Femur (tissue), 1 donor: ENCODE results near the gene PTPN21.
A peak's percentile ranks its signal among the peaks of the same experiment; 100 is the strongest.

ENCODE experiments used
- DNase-seq: peaks from one replicate; pipeline ENCODE4 v3.0.0-alpha.2; 2017

PTPN21 gene

GRCh38 chr14:88554457-88555286 lies at the start of gene PTPN21:
Gene PTPN21 (minus strand): TSS chr14:88555007. CDS start chr14:88550417, 4,590 bp downstream.
- peak; percentile 83 for DNase-seq

GRCh38 chr14:88604212-88604611 lies 49.4 kb upstream of the PTPN21 start:
- DNase-seq: no peak

- DNase-seq: no peak
Observed at GRCh38 chr14:88599761-88600439, 45.1 kb upstream of the PTPN21 start.

GRCh38 chr14:88599326-88599725 lies 44.5 kb upstream of the PTPN21 start:
- no peak for DNase-seq

GRCh38 chr14:88598097-88598675 lies 43.4 kb upstream of the PTPN21 start:
- no peak for DNase-seq

GRCh38 chr14:88597601-88598000 lies 42.8 kb upstream of the PTPN21 start:
- DNase-seq: no peak

- no peak for DNase-seq
Observed at GRCh38 chr14:88597038-88597437, 42.2 kb upstream of the PTPN21 start.

GRCh38 chr14:88592031-88592430 lies 37.2 kb upstream of the PTPN21 start:
- DNase-seq: no peak

- no peak for DNase-seq
Observed at GRCh38 chr14:88590173-88590572, 35.4 kb upstream of the PTPN21 start.

- DNase-seq: no peak
Observed at GRCh38 chr14:88588081-88588480, 33.3 kb upstream of the PTPN21 start.

- DNase-seq: no peak
Observed at GRCh38 chr14:88584451-88584850, 29.6 kb upstream of the PTPN21 start.

- DNase-seq: no peak
Observed at GRCh38 chr14:88576222-88576621, 21.4 kb upstream of the PTPN21 start.

- DNase-seq: no peak
Observed at GRCh38 chr14:88572117-88572516, 17.3 kb upstream of the PTPN21 start.

GRCh38 chr14:88568196-88568595 lies 13.4 kb upstream of the PTPN21 start:
- no peak for DNase-seq

- DNase-seq: no peak
Observed at GRCh38 chr14:88565427-88565826, 10.6 kb upstream of the PTPN21 start.

- no peak for DNase-seq
Observed at GRCh38 chr14:88563845-88564244, 9.0 kb upstream of the PTPN21 start.

GRCh38 chr14:88562831-88563686 lies 8.3 kb upstream of the PTPN21 start, which contains the start of gene ZC3H14:
Gene ZC3H14 (plus strand): TSS chr14:88563037. CDS start chr14:88563134, 97 bp downstream.
- peak; percentile 93 for DNase-seq

- DNase-seq: no peak
Observed at GRCh38 chr14:88562532-88562830, 7.7 kb upstream of the PTPN21 start.

- no peak for DNase-seq
Observed at GRCh38 chr14:88559852-88560251, 5.0 kb upstream of the PTPN21 start.

- no peak for DNase-seq
Observed at GRCh38 chr14:88556581-88556980, 1.8 kb upstream of the PTPN21 start.

- DNase-seq: peak; percentile 29
Observed at GRCh38 chr14:88553886-88554456, 836 bp downstream of the PTPN21 start.

- no peak for DNase-seq
Observed at GRCh38 chr14:88552876-88553275, 1.9 kb downstream of the PTPN21 start.

GRCh38 chr14:88551980-88552431 lies 2.8 kb downstream of the PTPN21 start:
- peak; percentile 37 for DNase-seq
